BLaER1 treated with 17β-estradiol and CSF1 and Interleukin-3, amounts not matched to agents 10 nM and 100 nM (cell line): ENCODE results near the gene ZBTB16.

Source experiments
- H3K27ac ChIP-seq, 11 experiments: shearing (Covaris generic); formaldehyde crosslinking; 2 replicates each; pipeline ENCODE4 v1.8.1; 2022
- H3K27me3 ChIP-seq, 11 experiments: shearing (Covaris generic); formaldehyde crosslinking; 2 replicates each; pipeline ENCODE4 v1.8.1; 2022
- H3K36me3 ChIP-seq, 11 experiments: shearing (Covaris generic); formaldehyde crosslinking; 2 replicates each; pipeline ENCODE4 v1.8.1; 2022
- H3K4me1 ChIP-seq, 10 experiments: shearing (Covaris generic); formaldehyde crosslinking; 2 replicates each; pipeline ENCODE4 v1.8.1; 2022
- H3K4me2 ChIP-seq, 11 experiments: shearing (Covaris generic); formaldehyde crosslinking; 2 replicates each; pipeline ENCODE4 v1.8.1; 2022
- H3K4me3 ChIP-seq, 10 experiments: shearing (Covaris generic); formaldehyde crosslinking; 2 replicates each; pipeline ENCODE4 v1.8.1; 2022
- H3K9ac ChIP-seq, 11 experiments: shearing (Covaris generic); formaldehyde crosslinking; 2 replicates each; pipeline ENCODE4 v1.8.1; 2022
- H3K9me3 ChIP-seq, 11 experiments: shearing (Covaris generic); formaldehyde crosslinking; replicated peaks in 1 of 11; 2 replicates each; pipeline ENCODE4 v1.8.1; 2022
- H4K20me1 ChIP-seq, 11 experiments: shearing (Covaris generic); formaldehyde crosslinking; 2 replicates each; pipeline ENCODE4 v1.8.1; 2022
- Cebpa-rat ChIP-seq, 11 experiments: shearing (Covaris generic); IDR thresholded peaks; 2 replicates each; pipeline ENCODE4 v1.8.1; 2022

The ZBTB16 gene

DNA sequence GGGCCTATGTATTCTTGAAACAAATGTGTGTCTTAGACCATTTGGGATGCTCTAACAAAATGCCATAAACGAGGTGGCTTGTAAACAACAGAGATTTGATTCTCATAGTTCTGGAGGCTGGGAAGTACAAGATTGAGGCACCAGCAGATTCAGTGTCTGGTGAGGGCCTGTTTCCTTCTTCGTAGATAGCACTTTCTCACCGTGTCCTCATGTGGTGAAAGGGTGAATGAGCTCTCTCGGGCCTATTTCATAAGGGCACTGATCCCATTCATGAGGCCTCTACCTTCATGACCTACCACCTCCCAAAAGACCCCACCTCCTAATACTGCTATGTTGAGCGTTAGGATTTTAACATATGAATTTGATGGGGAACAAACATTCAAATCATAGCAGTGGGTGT, 230.3 kb downstream of the ZBTB16 start:
- Histone ChIP-seq H3K27ac (no peak overlapping the region), H3K9ac (no peak overlapping the region), H3K4me2 (no peak overlapping the region), H3K9me3 (no peaks in the 10 kb centered on the region), H3K4me1 (peaks cover 0 to 4% (median 0%) of the 10 kb centered on the region in 10 experiments; a peak in 1 of 20 replicates), H3K36me3 (no peaks in the 10 kb centered on the region), H3K4me3 (no peak overlapping the region), H4K20me1 (no peaks in the 10 kb centered on the region), H3K27me3 (no peaks in the 10 kb centered on the region)
- no peak for TF ChIP-seq Cebpa-rat (IDR thresholded peaks at IDR 0.05)

DNA sequence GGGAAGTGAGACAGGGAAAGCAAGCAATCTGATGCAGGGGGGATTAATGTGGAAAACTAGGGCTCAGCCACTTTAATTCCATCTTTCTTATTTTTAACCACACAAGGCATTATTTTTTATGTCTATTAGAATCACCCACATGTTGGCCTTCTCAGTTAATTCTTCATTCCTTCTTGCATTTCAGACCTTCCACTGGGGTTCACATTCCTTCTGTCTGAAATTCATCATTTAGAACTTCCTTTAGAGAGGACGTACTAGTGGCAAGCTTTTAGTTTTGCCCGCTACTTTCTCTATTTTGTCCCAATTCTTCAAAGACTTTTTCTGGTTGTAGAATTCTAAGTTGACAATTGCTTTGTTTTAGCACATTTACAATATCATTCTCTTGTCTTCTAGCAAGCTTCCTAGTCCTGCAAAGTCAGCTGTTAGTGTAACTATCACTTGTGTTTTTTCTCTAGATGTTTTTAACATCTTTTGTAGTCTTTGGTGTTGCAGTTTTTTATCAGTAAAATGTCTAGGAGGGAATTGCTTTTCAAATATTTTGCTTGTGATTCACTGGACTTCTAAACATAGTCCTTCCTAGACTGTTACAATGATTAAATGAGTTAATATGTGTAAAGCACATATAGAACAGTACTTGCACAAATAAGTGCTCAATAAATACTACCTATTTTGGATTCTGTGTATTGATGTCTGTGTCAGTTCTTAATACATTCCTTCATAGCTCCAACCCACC, 231.2 kb downstream of the ZBTB16 start:
- H3K27ac ChIP-seq: no peak overlapping the region

GRCh38 chr11:114291381-114291780, 231.9 kb downstream of the ZBTB16 start:
- Histone ChIP-seq H3K4me1 (no peaks in the 10 kb centered on the region), H3K27me3 (no peaks in the 10 kb centered on the region), H3K4me2 (no peak overlapping the region), H3K9ac (no peak overlapping the region), H3K4me3 (no peak overlapping the region), H3K9me3 (no peaks in the 10 kb centered on the region), H4K20me1 (no peaks in the 10 kb centered on the region), H3K36me3 (no peaks in the 10 kb centered on the region), H3K27ac (no peak overlapping the region)
- TF ChIP-seq Cebpa-rat (IDR thresholded peaks at IDR 0.05): no peak

More for the DNA sequence above, 231.2 kb downstream of the ZBTB16 start:
- Histone ChIP-seq H3K4me2 (no peak overlapping the region), H3K36me3 (no peaks in the 10 kb centered on the region), H3K9ac (no peak overlapping the region), H3K4me1 (peaks cover 0 to 2% (median 0%) of the 10 kb centered on the region in 10 experiments; a peak in 1 of 20 replicates), H4K20me1 (no peaks in the 10 kb centered on the region), H3K4me3 (no peak overlapping the region), H3K27me3 (no peaks in the 10 kb centered on the region), H3K9me3 (no peaks in the 10 kb centered on the region)
- no peak for TF ChIP-seq Cebpa-rat (IDR thresholded peaks at IDR 0.05)

DNA sequence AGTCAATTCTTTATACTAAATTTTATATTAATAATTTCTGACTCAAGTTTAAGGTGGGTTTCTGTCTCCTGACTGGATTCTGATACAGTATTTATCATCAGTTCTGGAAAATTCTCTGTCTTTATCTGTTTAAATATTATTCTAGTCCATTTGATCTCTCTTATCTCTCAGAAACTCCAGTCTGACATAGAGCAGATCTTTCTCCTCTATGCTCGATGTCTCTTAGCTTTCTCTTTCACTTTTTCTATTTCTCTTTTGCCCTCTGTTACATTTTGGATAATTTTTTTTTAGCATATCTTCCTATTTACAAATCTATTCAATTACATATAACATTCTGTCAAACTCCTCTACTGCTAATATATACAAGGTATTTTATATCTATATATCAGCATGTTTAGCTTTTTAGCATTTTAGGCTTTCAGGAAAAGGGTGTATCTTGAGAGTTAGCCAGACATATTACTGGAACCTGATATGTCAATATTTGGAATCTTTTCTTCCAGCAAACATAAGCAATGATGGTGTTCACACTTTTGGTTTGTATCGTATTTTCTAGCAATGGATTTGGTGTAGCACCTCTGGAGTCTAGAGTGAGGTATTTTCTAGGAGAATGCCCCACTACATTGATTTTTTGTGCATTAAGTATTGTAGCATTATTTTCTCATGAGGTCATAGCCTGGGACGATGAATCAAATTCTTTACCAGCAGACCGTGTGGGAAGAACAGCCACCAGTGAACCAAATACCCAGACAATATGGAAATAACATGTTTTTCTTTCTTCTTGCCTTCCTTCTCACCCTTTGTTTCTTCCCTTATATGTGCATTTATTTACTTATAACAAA, 232.6 kb downstream of the ZBTB16 start:
- Histone ChIP-seq H3K4me1 (no peaks in the 10 kb centered on the region), H3K9ac (no peak overlapping the region), H3K4me2 (no peak overlapping the region), H3K4me3 (no peak overlapping the region), H4K20me1 (no peaks in the 10 kb centered on the region), H3K9me3 (no peaks in the 10 kb centered on the region), H3K27ac (no peak overlapping the region), H3K36me3 (no peaks in the 10 kb centered on the region), H3K27me3 (no peaks in the 10 kb centered on the region)
- TF ChIP-seq Cebpa-rat (IDR thresholded peaks at IDR 0.05): no peak

DNA sequence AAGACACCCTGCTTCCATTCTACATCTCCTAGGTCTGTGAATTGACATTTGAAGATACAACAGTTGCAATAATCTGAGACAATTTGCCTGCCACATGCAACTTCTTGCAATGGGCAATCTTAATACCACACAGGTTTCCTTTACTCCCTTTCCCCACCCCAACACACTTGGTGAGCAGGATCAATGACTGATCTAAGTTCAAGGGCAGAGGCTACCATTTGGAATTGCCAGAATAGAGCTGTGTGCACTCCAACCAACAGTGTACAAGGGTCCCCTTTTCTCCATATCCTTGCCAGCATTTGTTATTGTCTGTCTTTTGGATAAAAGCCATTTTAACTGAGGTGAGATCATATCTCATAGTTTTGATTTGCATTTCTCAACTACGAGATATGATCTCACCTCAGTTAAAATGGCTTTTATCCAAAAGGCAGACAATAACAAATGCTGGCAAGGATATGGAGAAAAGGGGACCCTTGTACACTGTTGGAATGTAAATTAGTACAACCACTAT, 233.7 kb downstream of the ZBTB16 start:
- Histone ChIP-seq H3K36me3 (no peaks in the 10 kb centered on the region), H3K9me3 (no peaks in the 10 kb centered on the region), H3K4me3 (no peak overlapping the region), H3K4me2 (no peak overlapping the region), H3K9ac (no peak overlapping the region), H3K27me3 (no peaks in the 10 kb centered on the region), H3K27ac (no peak overlapping the region), H4K20me1 (no peaks in the 10 kb centered on the region), H3K4me1 (no peaks in the 10 kb centered on the region)
- TF ChIP-seq Cebpa-rat (IDR thresholded peaks at IDR 0.05): no peak

DNA sequence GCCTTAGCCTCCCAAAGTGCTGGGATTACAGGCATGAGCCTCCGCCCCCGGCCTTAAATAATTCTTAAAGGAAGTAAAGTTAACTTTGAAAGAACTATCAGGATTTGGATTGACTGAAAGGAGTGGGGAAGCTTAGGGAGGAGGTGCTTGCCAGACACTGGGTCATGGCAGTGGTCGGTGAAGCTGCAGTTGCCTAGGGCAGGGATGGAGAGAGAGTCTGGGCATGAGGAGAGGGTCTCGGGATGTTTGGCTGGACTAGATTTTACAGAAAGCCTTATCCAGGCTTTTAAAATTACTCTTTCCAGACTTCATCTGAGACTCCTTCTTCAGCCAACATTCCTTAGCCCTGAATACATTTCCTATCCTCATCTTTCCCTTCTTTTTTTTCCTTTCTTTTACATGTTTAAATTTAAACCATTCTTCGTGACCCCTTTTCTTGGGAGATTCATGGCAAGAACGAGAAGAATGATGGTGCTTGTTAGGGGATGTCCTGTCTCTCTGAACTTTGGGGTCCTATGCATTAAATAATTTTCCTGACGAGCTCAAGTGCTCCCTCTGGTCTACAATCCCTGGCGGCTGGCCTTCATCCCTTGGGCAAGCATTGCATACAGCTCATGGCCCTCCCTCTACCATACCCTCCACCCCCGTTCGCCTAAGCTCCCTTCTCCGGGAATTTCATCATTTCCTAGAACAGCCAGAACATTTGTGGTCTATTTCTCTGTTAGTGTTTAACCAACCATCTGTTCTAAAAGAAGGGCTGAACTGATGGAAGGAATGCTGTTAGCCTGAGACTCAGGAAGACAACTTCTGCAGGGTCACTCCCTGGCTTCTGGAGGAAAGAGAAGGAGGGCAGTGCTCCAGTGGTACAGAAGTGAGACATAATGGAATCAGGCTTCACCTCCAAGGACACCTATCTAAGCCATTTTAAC, 236.4 kb downstream of the ZBTB16 start, which contains the start of gene NNMT:
Gene NNMT (plus strand): TSS at position 724 of the 929 bp plus-strand sequence. CDS start 158 bp downstream, at position 882.
- Histone ChIP-seq H3K9me3 (peaks cover 0 to 8% (median 0%) of the 10 kb centered on the region in 11 experiments; a peak in 6 of 22 replicates), H4K20me1 (no peaks in the 10 kb centered on the region), H3K4me3 (no peak within 1 kb of the TSS), H3K9ac (no peak within 1 kb of the TSS), H3K27me3 (no peaks in the 10 kb centered on the region), H3K4me2 (no peak within 1 kb of the TSS), H3K36me3 (no peaks in the 10 kb centered on the region), H3K27ac (no peak within 1 kb of the TSS), H3K4me1 (no peaks in the 10 kb centered on the region)
- no peak for TF ChIP-seq Cebpa-rat (IDR thresholded peaks at IDR 0.05)

DNA sequence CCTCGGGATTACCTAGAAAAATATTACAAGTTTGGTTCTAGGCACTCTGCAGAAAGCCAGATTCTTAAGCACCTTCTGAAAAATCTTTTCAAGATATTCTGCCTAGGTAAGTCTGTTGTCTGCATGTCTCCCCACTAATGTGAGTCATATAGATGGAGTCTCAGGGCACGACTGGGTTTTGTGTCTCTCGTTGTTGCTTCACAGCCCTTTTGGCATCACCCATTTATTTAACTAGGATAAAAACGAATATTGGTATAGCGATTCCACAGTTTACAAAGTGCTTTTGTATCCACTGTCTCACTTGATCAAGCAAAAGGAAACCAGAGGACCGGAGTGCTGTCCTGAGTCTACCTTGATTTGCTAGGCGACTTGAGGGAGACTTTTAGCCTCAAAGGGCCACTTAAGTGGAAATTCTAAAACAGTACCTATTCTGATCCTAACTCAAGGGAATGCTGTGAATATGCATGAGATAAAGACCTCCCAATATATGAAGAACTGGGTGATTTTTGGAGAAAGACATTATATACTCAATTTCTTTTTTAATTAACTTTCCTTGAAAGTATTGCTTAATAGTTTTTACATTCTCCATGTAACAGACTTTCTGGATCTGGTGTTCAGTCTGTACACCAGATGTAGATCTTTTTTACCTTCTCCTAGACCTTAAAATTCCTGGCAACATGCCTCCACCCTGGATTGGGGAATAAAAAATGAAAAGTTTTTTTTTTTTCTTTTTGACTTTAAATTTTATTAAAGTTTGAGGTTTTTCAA, 237.3 kb downstream of the ZBTB16 start:
- Histone ChIP-seq H3K9me3 (peaks cover 0 to 12% (median 6%) of the 10 kb centered on the region in 11 experiments; a peak in 13 of 22 replicates), H3K27ac (no peak overlapping the region), H3K4me2 (no peak overlapping the region), H3K27me3 (no peaks in the 10 kb centered on the region), H3K4me1 (no peaks in the 10 kb centered on the region), H3K36me3 (no peaks in the 10 kb centered on the region), H3K9ac (no peak overlapping the region), H3K4me3 (no peak overlapping the region), H4K20me1 (no peaks in the 10 kb centered on the region)
- TF ChIP-seq Cebpa-rat (IDR thresholded peaks at IDR 0.05): no peak
